ENCODE measurements around the gene UBTF.

DNA sequence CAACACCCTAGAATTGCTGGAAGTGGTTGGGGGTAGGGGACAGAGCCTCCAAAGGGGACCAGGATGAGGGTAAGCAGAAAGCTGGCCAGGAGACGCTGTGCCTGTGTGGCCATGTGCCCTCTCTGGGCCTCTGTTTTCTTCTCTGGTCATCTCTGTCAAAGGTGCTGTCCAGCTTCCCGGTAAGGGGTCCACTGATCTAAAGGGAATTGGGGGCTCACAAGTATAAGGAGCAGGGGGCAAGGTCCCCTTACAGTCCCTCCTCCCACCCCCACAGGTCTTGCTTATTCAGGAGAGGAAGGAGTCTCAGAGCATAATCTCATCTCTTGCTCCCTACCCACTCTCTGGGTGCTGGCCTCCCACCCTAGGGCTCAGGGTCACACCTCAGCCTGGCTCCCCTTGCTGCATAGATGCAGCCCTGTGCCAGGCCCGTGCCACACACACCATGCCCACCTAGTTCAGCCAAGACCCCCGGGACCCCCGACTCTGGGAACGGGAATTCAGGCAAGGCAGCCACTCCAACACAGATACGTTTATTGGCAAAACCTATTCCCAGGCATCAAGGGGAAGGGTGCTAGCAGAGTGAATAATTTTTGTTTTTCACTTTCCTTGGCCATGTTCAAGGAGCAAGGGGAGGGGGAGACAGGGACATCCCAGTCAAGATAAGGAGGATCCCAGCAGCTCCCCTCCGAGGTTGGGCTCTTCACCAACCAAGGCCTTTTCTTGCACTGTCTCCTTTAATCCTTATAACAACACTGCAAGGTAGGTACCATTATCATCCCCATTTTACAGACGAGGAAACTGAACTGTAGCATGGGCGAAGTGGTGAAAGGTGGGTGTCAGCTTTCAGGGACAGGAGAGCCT, 28.6 kb upstream of the UBTF start:
- TF ChIP-seq CTCF (IDR thresholded peaks at IDR 0.05) (no peak), POLR2A (IDR thresholded peaks at IDR 0.05) (no peak)
